IMR-90 (cell line): Measurements from ENCODE around the gene GAREM1. TPM values are rescaled to one million over a fixed set of nuclear protein-coding genes. Genes with fewer than 3 reads are reported as not detected.

Experiments
- ATAC-seq: fragments of 200-7000 bp; cut with Tn5 transposase; 2 replicates; pipeline ENCODE4 v1.9.1; 2020; ENCODE audit warnings: low read depth, mild to moderate bottlenecking, moderate library complexity
- BruUV-seq: library from RNA; stranded (reverse); fragments of 400-500 nt; replicated peaks from 2 replicates; lab custom pipeline; 2021; lab: Mats Ljungman, UMichigan
- CTCF ChIA-PET: fragments of 300-600 bp; formaldehyde crosslinking; extraction: SDS; loops from one replicate; lab custom pipeline; 2021; ENCODE audit warnings: antibody characterized with exemption; lab: Yijun Ruan, JAX
- POLR2A ChIA-PET: fragments of 300-600 bp; sonication (Branson Sonifier 250); formaldehyde crosslinking; loops from one replicate; lab custom pipeline; 2022; ENCODE audit warnings: antibody characterized with exemption; ENCODE audit not compliant: unreplicated experiment; lab: Charles Lee
- DNase-seq: peaks from one replicate; pipeline ENCODE4 v3.0.0; 2013
- H2AFZ ChIP-seq: replicated peaks from 2 replicates; pipeline ENCODE3; 2013; ENCODE audit warnings: low read length, mild to moderate bottlenecking; ENCODE audit not compliant: poor library complexity
- H2AK5ac ChIP-seq: 2 replicates; pipeline ENCODE4 v1.6.1; 2013; ENCODE audit warnings: low read depth, low read length, inconsistent platforms
- H2AK9ac ChIP-seq: replicated peaks from 2 replicates; pipeline ENCODE3; 2013; ENCODE audit warnings: mild to moderate bottlenecking, low read depth, low read length, moderate library complexity; ENCODE audit not compliant: poor library complexity
- H2BK120ac ChIP-seq: 2 replicates; pipeline ENCODE4 v1.6.1; 2013; ENCODE audit warnings: low read depth, low read length, inconsistent platforms
- H2BK15ac ChIP-seq: 3 replicates; pipeline ENCODE4 v1.6.1; 2013; ENCODE audit warnings: low read depth, low read length, inconsistent platforms
- H2BK20ac ChIP-seq: 2 replicates; pipeline ENCODE4 v1.6.1; 2013; ENCODE audit warnings: low read depth, mild to moderate bottlenecking, inconsistent platforms, low read length, moderate library complexity
- H2BK5ac ChIP-seq: 2 replicates; pipeline ENCODE4 v1.6.1; 2013; ENCODE audit warnings: mild to moderate bottlenecking, low read depth, low read length, inconsistent platforms; ENCODE audit not compliant: poor library complexity, severe bottlenecking
- H3K14ac ChIP-seq: replicated peaks from 2 replicates; pipeline ENCODE4 v1.6.1; 2013; ENCODE audit warnings: low read depth, low read length, inconsistent platforms
- H3K18ac ChIP-seq: 2 replicates; pipeline ENCODE4 v1.6.1; 2013; ENCODE audit warnings: low read depth, low read length, control low read depth
- H3K23ac ChIP-seq: 2 replicates; pipeline ENCODE4 v1.6.1; 2013; ENCODE audit warnings: low read depth, low read length, inconsistent platforms
- H3K27ac ChIP-seq: 2 replicates; pipeline ENCODE4 v1.5.1; 2013; ENCODE audit warnings: mild to moderate bottlenecking, control low read depth, low read length; ENCODE audit not compliant: insufficient read depth
- H3K27me3 ChIP-seq: 2 replicates; pipeline ENCODE4 v1.6.1; 2013; ENCODE audit warnings: low read length; ENCODE audit not compliant: control insufficient read depth, insufficient read depth
- H3K36me3 ChIP-seq: 2 replicates; pipeline ENCODE4 v1.6.1; 2013; ENCODE audit warnings: low read length, mixed read lengths; ENCODE audit not compliant: control insufficient read depth, insufficient read depth
- H3K4ac ChIP-seq: 2 replicates; pipeline ENCODE4 v1.6.1; 2013; ENCODE audit warnings: low read depth, low read length, inconsistent platforms
- H3K4me1 ChIP-seq: 2 replicates; pipeline ENCODE4 v1.6.1; 2013; ENCODE audit warnings: low read length, mixed read lengths; ENCODE audit not compliant: control insufficient read depth, insufficient read depth
- H3K4me2 ChIP-seq: 2 replicates; pipeline ENCODE4 v1.6.1; 2013; ENCODE audit warnings: low read depth, mild to moderate bottlenecking, control low read depth, low read length, moderate library complexity
- H3K4me3 ChIP-seq: 2 replicates; pipeline ENCODE4 v1.5.1; 2013; ENCODE audit warnings: low read depth, mild to moderate bottlenecking, control low read depth, low read length, moderate library complexity; ENCODE audit not compliant: insufficient read depth
- H3K56ac ChIP-seq: 2 replicates; pipeline ENCODE4 v1.6.1; 2013; ENCODE audit warnings: low read length, inconsistent platforms; ENCODE audit not compliant: insufficient read depth; ENCODE audit errors: extremely low read depth
- H3K79me1 ChIP-seq, 2 experiments: 2 replicates each; pipeline ENCODE4 v1.6.1; 2013; ENCODE audit warnings: low read length in 2 of 2, inconsistent platforms in 1 of 2, low read depth in 1 of 2
- H3K9ac ChIP-seq: 2 replicates; pipeline ENCODE4 v1.6.1; 2013; ENCODE audit warnings: low read depth, low read length, control low read depth
- H3K9me1 ChIP-seq: 2 replicates; pipeline ENCODE4 v1.6.1; 2013; ENCODE audit warnings: low read length, inconsistent platforms; ENCODE audit not compliant: insufficient read depth
- H3K9me3 ChIP-seq: 2 replicates; pipeline ENCODE4 v1.6.1; 2013; ENCODE audit warnings: low read length; ENCODE audit not compliant: control insufficient read depth, insufficient read depth
- H4K20me1 ChIP-seq: 2 replicates; pipeline ENCODE4 v1.6.1; 2013; ENCODE audit warnings: low read length, inconsistent platforms; ENCODE audit not compliant: insufficient read depth
- H4K5ac ChIP-seq: 2 replicates; pipeline ENCODE4 v1.6.1; 2013; ENCODE audit warnings: mild to moderate bottlenecking, low read depth, low read length, control low read depth
- H4K8ac ChIP-seq, 2 experiments: 2 replicates each; pipeline ENCODE4 v1.6.1; 2013; ENCODE audit warnings: low read depth in 2 of 2, low read length in 2 of 2, control low read depth in 1 of 2, inconsistent platforms in 1 of 2
- H4K91ac ChIP-seq: 2 replicates; pipeline ENCODE4 v1.6.1; 2013; ENCODE audit warnings: low read depth, low read length, inconsistent platforms; ENCODE audit not compliant: insufficient read depth
- BHLHE40 ChIP-seq: fragments of 150-350 bp; IDR thresholded peaks from 2 replicates; pipeline ENCODE4 v1.6.1; 2016; ENCODE audit warnings: mild to moderate bottlenecking, low read depth, low read length
- CHD1 ChIP-seq: IDR thresholded peaks from 2 replicates; pipeline ENCODE4 v1.6.1; 2012; ENCODE audit warnings: low read depth, low read length, improper control_type of control experiment
- FOS ChIP-seq: fragments of 150-350 bp; IDR thresholded peaks from 2 replicates; pipeline ENCODE4 v1.6.1; 2016; ENCODE audit warnings: low read depth, low read length
- MAFK ChIP-seq: IDR thresholded peaks from 2 replicates; pipeline ENCODE4 v1.6.1; 2012; ENCODE audit warnings: low read depth, low read length, improper control_type of control experiment
- MAZ ChIP-seq: IDR thresholded peaks from 2 replicates; pipeline ENCODE4 v1.6.1; 2012; ENCODE audit warnings: low read depth, mild to moderate bottlenecking, low read length, improper control_type of control experiment, moderate library complexity, borderline replicate concordance
- NFE2L2 ChIP-seq: fragments of 150-350 bp; IDR thresholded peaks from 2 replicates; pipeline ENCODE4 v1.6.1; 2016; ENCODE audit warnings: low read depth, mild to moderate bottlenecking, low read length
- POLR2A ChIP-seq: IDR thresholded peaks from 2 replicates; pipeline ENCODE4 v1.6.1; 2012; ENCODE audit warnings: mild to moderate bottlenecking, low read depth, low read length
- RAD21 ChIP-seq: IDR thresholded peaks from 2 replicates; pipeline ENCODE4 v1.6.1; 2012; ENCODE audit warnings: low read length, improper control_type of control experiment
- RCOR1 ChIP-seq: IDR thresholded peaks from 2 replicates; pipeline ENCODE4 v1.6.1; 2012; ENCODE audit warnings: mild to moderate bottlenecking, low read length, improper control_type of control experiment; ENCODE audit not compliant: insufficient replicate concordance
- RFX5 ChIP-seq: IDR thresholded peaks from 2 replicates; pipeline ENCODE4 v1.8.0; 2012; ENCODE audit warnings: low read depth, mild to moderate bottlenecking, low read length, moderate library complexity
- SMC3 ChIP-seq: fragments of 150-350 bp; IDR thresholded peaks from 2 replicates; pipeline ENCODE4 v1.6.1; 2016; ENCODE audit warnings: low read depth, mild to moderate bottlenecking, antibody characterized with exemption, low read length, moderate library complexity
- WGBS, 2 experiments: methylation state at CpG; one replicate each; pipeline versions ENCODE4 v1.1.5 to v1.1.7; 2013; ENCODE audit warnings: missing lambda C conversion rate in 2 of 2; ENCODE audit not compliant: insufficient read length in 1 of 2; ENCODE audit errors: extremely low coverage in 2 of 2; 5-methylcytosine and 5-hydroxymethylcytosine counted together
- dilution Hi-C: fragments of 300-500 bp; cut with HindIII; formaldehyde crosslinking; loops from one replicate; pipeline ENCODE4 v1.14.3; 2018; ENCODE audit warnings: low sequenced_read_pairs; ENCODE audit not compliant: unreplicated experiment
- in situ Hi-C: fragments of 300-500 bp; cut with MboI; formaldehyde crosslinking; loops from 3 replicates; pipeline ENCODE4 v1.14.3; 2019; ENCODE audit warnings: low sequenced_read_pairs, inconsistent platforms, mixed read lengths
- intact Hi-C: fragments of 100-400 bp; cut with micrococcal nuclease; formaldehyde crosslinking; loops from 2 replicates; pipeline ENCODE4 v1.10.0; 2022
- polyA plus RNA-seq, 3 experiments: library from polyadenylated mRNA; depleted of rRNA; stranded (reverse); fragments of >200 nt; gene quantifications; 2 replicates each; pipeline ENCODE4 v1.2.3, GENCODE V29; 2012; ENCODE audit warnings: low replicate concordance in 1 of 3
- total RNA-seq: library from RNA; depleted of rRNA; stranded (reverse); fragments of >200 nt; gene quantifications from 2 replicates; pipeline ENCODE4 v1.2.3, GENCODE V29; 2012
- TF ChIP-seq, protein P1 (sequence below): fragments of 150-350 bp; IDR thresholded peaks from 2 replicates; pipeline ENCODE4 v1.6.1; 2016; ENCODE audit warnings: low read depth, mild to moderate bottlenecking, low read length, moderate library complexity, borderline replicate concordance
- TF ChIP-seq, protein P2 (sequence below): fragments of 150-350 bp; IDR thresholded peaks from 2 replicates; pipeline ENCODE4 v1.6.1; 2017; ENCODE audit warnings: mild to moderate bottlenecking, antibody characterized with exemption, low read length, low read depth
- TF ChIP-seq, protein P3 (sequence below): conservative IDR thresholded peaks from 2 replicates; pipeline ENCODE4 v1.5.1; 2012; ENCODE audit warnings: mild to moderate bottlenecking, low read depth, low read length, improper control_type of control experiment

GAREM1 gene
- total and polyA plus RNA-seq, 2 of the 4 experiments (the other 2 are of a cell fraction): 1.4 to 2.3 TPM

DNA sequence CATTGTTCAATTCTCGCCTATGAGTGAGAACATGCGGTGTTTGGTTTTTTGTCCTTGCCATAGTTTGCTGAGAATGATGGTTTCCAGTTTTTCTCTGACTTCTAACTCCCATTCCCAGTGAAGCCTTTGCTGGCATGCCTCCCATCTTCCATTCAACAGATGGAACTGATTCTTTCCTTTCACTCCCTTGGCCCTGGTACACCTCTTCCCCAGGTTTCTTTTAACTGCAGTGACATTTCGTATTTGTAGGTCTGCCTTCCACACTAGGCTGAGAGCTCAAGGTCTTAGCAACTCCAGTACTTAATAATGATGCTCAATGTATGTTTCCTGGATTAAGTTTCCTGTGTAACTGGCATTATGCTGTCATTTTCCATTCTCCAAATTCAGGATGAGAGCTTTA is 48.5 kb downstream of the GAREM1 start:
- no peak overlapping the region for H2AFZ ChIP-seq
- no peaks in the 10 kb centered on the region for H3K9me3 ChIP-seq
- POLR2A ChIA-PET: interaction anchor here (0.5 kb wide), 1 partner anchor 54 kb away, joined by 3 read pairs; no protein-coding TSS in a partner anchor
- H3K36me3 ChIP-seq: no peaks in the 10 kb centered on the region
- H3K9ac ChIP-seq: no peak overlapping the region
- H3K4me1 ChIP-seq: no peaks in the 10 kb centered on the region; the same call in 1 of the 2 replicates
- BruUV-seq: no TSS peak
- H3K18ac ChIP-seq: no peak overlapping the region
- no peak overlapping the region for H2AK9ac ChIP-seq
- intact Hi-C loops: no loop called here
- no peak overlapping the region for H4K5ac ChIP-seq
- H3K56ac ChIP-seq: no peak overlapping the region
- dilution Hi-C loops: no loop called here
- no peaks in the 10 kb centered on the region for H4K20me1 ChIP-seq
- H2BK5ac ChIP-seq: no peak overlapping the region
- WGBS, 2 experiments: no CpG with 5 or more reads among the region's 3 CpGs
- H3K27me3 ChIP-seq: no peaks in the 10 kb centered on the region
- no peak overlapping the region for H3K14ac ChIP-seq
- no peak overlapping the region for H4K8ac ChIP-seq
- DNase-seq: no peak
- no peak overlapping the region for H3K4me3 ChIP-seq
- TF ChIP-seq, protein P1, sequence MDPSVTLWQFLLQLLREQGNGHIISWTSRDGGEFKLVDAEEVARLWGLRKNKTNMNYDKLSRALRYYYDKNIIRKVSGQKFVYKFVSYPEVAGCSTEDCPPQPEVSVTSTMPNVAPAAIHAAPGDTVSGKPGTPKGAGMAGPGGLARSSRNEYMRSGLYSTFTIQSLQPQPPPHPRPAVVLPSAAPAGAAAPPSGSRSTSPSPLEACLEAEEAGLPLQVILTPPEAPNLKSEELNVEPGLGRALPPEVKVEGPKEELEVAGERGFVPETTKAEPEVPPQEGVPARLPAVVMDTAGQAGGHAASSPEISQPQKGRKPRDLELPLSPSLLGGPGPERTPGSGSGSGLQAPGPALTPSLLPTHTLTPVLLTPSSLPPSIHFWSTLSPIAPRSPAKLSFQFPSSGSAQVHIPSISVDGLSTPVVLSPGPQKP: no peak
- TF ChIP-seq BHLHE40 (no peak), SMC3 (no peak), RAD21 (no peak), CHD1 (no peak), RCOR1 (no peak), MAFK (no peak), RFX5 (no peak), MAZ (no peak), FOS (no peak), NFE2L2 (no peak), POLR2A (no peak)
- TF ChIP-seq, protein P2, sequence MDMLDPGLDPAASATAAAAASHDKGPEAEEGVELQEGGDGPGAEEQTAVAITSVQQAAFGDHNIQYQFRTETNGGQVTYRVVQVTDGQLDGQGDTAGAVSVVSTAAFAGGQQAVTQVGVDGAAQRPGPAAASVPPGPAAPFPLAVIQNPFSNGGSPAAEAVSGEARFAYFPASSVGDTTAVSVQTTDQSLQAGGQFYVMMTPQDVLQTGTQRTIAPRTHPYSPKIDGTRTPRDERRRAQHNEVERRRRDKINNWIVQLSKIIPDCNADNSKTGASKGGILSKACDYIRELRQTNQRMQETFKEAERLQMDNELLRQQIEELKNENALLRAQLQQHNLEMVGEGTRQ: no peak
- TF ChIP-seq, protein P3, sequence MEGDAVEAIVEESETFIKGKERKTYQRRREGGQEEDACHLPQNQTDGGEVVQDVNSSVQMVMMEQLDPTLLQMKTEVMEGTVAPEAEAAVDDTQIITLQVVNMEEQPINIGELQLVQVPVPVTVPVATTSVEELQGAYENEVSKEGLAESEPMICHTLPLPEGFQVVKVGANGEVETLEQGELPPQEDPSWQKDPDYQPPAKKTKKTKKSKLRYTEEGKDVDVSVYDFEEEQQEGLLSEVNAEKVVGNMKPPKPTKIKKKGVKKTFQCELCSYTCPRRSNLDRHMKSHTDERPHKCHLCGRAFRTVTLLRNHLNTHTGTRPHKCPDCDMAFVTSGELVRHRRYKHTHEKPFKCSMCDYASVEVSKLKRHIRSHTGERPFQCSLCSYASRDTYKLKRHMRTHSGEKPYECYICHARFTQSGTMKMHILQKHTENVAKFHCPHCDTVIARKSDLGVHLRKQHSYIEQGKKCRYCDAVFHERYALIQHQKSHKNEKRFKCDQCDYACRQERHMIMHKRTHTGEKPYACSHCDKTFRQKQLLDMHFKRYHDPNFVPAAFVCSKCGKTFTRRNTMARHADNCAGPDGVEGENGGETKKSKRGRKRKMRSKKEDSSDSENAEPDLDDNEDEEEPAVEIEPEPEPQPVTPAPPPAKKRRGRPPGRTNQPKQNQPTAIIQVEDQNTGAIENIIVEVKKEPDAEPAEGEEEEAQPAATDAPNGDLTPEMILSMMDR: no peak
- CTCF ChIA-PET: no interaction called here
- H3K23ac ChIP-seq: no peak overlapping the region
- in situ Hi-C loops: no loop called here
- H3K27ac ChIP-seq: no peak overlapping the region
- no peak overlapping the region for H2BK20ac ChIP-seq
- no peak overlapping the region for H4K91ac ChIP-seq
- H3K79me1 ChIP-seq: no peaks in the 10 kb centered on the region
- no peak overlapping the region for H3K4me2 ChIP-seq
- H2BK15ac ChIP-seq: no peak overlapping the region
- no peak overlapping the region for H2AK5ac ChIP-seq
- H3K4ac ChIP-seq: no peak overlapping the region
- H2BK120ac ChIP-seq: no peak overlapping the region
- ATAC-seq: no peak
- H3K9me1 ChIP-seq: no peaks in the 10 kb centered on the region
